NCI-H1105 (cell line): Measurements from ENCODE around the gene POLN.
"Not testable (repeated sequence)": the region's sequence is repeated elsewhere in the genome, so short reads cannot be mapped to it uniquely, and the experiment has no call there.

Experiments
- DNase-seq: peaks from one replicate; lab custom pipeline; 2025; lab: John Stamatoyannopoulos, UW

Gene POLN

DNA sequence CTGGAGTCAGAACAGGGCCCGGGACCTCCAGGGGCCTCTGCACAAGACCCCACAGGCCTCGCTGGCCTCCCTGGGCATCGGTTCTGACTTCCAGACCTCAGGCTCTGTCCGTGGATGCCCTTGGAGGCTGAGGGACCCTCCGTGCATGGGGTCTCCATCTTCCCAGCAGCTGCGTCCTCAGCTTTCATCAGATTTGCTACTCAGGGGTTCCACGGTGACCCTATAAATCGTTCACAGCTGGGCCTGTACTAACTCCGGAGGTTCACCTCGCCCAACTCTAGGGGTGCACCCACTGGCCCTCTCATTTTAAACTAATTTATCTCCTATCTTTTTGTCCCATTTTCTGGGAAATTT is 33.1 kb upstream of the POLN start:
- DNase-seq: not testable (repeated sequence)

GRCh38 chr4:2274320-2275043 is 32.6 kb upstream of the POLN start:
- no peak for DNase-seq

GRCh38 chr4:2273657-2274319 is 31.9 kb upstream of the POLN start:
- no peak for DNase-seq

- DNase-seq: no peak
Observed at GRCh38 chr4:2273221-2273620, 31.3 kb upstream of the POLN start.

- no peak for DNase-seq
Observed at GRCh38 chr4:2272828-2273120, 30.9 kb upstream of the POLN start.

- DNase-seq: no peak
Observed at GRCh38 chr4:2272026-2272827, 30.3 kb upstream of the POLN start.

- DNase-seq: no peak
Observed at GRCh38 chr4:2271279-2272025, 29.5 kb upstream of the POLN start.

- no peak for DNase-seq
Observed at GRCh38 chr4:2270341-2271165, 28.6 kb upstream of the POLN start.

DNA sequence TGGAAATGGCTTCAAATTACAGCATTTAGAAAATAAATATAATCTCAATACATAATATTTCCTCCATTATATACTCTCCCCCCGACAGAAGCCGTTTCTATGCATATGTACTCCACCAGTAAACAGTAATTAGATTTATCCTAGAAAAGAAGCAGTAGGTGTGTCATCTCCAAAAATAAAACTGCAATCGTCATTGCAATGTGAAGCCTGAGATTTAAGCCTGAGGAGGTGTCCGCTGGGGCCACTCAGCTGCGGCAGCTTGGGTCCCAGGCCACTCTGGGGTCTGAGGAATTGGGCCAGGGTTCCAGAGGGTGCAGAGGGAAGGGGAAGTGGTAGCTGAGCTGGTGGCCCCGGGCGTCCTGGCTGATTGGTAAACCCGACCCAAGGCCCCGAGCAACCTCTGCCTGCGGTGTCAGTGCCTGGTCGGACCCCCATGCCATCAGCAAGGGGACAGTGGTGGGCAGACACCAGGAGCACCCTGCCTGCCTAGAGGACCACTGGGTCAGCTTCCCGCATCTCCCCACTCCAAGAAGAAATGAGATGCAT is 27.8 kb upstream of the POLN start:
- no peak for DNase-seq

GRCh38 chr4:2269206-2269531 is 27.2 kb upstream of the POLN start:
- DNase-seq: no peak

GRCh38 chr4:2268357-2269205 is 26.7 kb upstream of the POLN start:
- DNase-seq: no peak

GRCh38 chr4:2267841-2268240 is 25.9 kb upstream of the POLN start:
- no peak for DNase-seq

DNA sequence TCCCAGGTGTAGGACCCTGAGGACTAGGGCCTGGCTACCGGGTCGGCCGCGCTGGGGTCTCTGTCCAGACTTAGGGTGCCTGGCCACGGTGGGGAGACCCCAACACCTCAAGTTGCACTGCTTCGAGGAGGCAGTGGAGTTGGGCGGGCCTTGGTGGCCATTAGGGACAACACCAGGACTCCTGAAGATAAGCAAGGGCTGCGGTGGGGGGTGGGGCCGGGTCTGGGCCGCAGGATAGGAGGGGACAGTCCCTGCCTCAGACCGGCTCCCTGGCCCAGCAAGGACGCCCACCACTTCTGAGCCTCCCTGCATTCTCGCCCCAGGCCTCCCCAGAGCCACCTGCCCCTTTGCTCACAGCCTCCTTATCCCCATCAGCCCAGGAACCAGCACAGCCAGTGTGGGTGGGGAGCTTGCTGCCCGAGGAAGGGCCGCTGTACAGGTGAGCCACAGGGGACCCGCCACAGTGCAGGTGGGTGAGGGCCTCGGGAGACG is 25.4 kb upstream of the POLN start:
- DNase-seq: no peak

GRCh38 chr4:2266821-2267220 is 24.9 kb upstream of the POLN start:
- DNase-seq: no peak

GRCh38 chr4:2266181-2266580 is 24.3 kb upstream of the POLN start:
- no peak for DNase-seq

- DNase-seq: no peak
Observed at GRCh38 chr4:2265113-2266110, 23.5 kb upstream of the POLN start.

GRCh38 chr4:2264481-2265041 is 22.6 kb upstream of the POLN start:
- no peak for DNase-seq

DNA sequence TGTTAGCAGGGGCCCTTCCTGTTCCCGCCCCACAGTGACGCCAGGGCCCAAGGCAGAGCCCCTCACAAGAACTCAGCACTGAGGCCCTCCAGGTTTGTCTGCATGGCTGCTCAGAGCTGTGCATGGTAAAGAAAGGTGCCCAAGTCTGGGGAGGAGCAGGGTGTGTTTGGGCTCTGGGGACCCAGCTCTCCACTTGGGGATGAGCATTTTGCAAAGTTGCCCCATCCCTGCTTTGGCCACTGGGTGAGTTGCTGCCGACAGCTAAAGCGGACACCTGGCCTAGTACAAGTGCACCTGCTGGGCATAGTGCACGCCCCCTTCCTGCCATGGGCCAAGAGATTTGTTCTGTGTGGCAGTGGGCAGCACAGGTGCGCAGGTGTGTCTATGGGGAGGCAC is 22.0 kb upstream of the POLN start:
- DNase-seq: no peak

DNA sequence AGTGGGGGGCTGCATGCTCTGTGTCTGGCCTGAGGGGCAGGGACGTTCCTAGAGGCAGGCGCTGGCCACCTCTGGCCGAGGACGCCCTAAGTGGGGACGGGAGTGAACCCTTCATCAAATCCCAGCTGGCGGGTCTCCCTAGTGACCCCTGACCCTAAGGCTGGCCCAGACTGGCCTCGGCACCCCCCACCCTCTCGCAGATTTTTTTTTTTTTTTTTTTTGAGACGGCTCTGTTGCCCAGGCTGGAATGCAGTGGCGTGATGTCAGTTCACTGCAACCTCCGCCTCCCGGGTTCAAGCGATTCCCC is 21.0 kb upstream of the POLN start:
- DNase-seq: no peak
